AG08396 (cell line): ENCODE data around the gene GAMT.

Source experiments
- DNase-seq: peaks from one replicate; pipeline ENCODE4 v3.0.0; 2012; ENCODE audit warnings: low spot score, mixed read lengths

The GAMT gene

DNA sequence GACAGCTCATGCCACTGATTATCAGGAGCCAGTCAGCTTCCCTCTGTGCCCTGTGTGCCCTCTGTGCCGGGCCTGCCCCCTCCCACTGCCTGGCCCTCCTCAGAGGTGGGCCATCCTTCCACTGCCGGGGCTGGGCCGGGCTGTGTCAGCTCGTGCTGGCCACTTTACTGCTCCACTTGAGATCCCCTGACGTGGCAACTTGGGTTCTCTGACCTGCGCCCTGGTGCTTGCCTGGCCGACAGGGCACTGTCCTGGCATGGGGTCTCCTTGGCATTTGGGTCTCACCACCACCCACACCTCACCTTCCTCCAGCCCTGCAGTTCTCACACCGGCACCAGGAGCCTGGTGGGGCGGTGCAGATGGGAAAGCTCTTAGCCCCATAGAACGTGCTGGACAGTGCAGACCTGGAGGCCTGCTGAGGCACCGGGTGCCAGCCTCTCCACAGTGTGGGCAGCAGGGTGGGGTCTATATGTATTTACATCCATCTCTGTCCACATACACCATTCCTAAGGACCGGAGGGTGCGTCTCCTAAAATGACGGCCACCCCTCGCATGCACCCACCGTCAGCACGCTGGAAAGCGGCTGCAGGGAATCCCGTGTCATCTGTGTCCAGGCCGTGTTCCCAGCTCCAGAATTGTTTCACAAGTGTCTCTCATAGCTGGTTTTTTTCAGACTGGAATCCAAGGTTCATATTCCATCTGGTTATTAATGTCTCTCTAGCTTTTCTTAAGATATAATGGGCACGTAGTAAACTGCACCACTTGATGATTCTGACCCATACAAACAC, 17.8 kb upstream of the GAMT start:
- DNase-seq = no peak

DNA sequence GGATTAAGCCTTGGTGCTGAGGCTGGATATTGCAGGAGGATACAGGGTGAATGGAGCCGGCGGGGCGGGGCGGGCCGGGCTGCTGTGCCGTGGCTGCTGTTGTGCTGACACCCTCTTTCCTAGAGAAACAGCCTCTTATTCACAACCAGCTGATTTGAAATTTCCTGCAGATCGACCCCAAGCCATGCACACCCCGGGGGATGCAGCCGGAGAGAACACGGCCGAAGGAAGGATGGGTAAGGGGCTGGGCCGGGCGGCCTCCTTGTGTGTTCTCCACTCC, 17.1 kb upstream of the GAMT start:
- no peak for DNase-seq

DNA sequence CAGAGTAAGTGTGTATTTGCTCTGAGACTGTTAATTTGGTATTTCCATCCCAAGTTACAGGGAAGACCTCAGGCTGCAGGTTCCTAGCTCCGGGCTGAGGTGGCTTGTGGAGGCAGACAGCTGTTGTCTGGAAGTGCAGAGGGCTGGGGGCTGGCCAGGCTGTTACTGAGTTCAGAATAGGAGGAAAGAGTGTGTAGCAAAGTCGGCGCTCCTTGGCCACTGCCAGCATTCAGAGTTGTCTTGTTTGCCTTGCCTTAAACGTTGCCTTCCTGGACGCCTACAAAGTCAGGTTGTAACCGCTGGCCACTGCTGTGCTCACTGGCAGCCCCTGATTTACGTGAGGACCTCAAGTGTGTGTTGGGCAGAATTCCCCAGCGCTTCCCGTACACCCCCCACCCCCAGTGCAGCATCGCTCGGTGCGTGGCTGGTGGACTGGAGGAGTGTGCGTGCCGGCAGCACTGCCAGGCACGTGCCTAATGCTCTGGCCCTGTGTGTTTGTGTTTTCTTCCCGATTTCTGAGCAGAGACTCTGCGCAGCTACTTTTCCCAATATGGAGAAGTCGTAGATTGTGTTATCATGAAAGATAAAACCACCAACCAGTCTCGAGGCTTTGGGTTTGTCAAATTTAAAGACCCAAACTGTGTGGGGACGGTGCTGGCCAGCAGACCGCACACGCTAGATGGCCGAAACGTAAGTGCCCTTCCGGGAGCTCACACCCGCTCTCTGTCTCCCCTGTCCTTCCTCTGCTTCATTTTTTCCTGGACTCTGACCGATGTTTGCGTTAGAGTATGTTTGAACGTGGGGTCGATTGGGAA, 16.5 kb upstream of the GAMT start:
- DNase-seq = no peak

DNA sequence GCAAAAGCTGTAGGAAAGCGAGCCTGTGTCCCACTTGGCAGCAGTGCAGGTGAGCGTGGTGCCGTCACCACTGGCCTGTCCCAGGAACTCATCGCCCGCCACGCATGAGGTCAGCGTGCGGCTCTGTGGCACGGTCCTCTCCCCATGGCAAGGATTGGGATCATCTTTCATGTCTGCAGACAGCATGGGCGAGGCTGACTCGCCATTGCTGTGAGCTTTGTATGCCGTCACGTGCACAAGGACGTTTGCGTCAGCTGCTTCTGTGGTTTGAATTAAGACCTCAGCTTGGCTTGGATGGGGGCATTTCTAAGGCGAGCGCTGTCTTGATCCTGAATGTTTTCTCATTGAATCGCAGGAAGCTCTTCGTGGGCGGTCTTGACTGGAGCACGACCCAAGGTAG, 15.8 kb upstream of the GAMT start:
- DNase-seq = no peak

DNA sequence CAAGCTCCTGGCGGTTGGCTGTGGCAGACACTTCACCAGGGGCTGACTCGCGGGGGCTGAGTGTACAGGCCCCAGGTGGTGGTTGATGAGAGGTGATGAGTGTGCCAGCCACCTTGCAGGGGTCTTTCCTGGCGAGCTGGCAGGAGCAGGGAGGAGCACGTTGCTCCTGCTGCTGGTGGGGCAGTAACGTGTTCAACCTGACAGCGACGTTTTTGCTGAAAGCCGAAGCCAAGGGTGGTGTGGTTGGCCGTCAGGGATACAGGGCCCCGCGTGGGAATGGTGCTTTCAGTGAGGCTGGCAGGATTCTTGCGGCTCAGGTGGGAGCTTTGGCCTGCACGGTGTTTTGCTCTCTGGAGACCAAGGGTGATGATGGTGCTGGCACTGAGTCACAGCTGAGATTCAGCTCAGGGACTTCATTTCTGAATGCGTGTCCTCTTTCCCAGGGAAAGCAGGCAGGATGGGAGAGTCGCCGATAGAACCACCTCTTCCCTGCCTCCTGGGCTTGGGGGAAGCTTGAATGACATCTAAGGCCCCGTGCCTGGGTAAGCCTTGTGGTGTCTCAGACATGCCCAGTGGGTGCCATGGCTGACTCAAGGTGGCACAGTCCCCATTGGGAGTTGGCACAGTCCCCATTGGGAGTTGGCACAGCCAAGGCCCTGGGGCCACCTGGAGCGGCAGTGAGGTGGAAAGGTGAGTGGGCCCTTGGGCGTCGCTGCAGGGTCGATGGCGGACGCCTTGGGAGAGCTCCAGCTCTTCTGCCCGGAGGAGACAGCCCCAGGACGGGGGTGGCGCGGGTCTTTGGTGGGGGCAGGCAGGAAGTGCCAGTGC, 14.9 kb upstream of the GAMT start:
- DNase-seq = no peak

DNA sequence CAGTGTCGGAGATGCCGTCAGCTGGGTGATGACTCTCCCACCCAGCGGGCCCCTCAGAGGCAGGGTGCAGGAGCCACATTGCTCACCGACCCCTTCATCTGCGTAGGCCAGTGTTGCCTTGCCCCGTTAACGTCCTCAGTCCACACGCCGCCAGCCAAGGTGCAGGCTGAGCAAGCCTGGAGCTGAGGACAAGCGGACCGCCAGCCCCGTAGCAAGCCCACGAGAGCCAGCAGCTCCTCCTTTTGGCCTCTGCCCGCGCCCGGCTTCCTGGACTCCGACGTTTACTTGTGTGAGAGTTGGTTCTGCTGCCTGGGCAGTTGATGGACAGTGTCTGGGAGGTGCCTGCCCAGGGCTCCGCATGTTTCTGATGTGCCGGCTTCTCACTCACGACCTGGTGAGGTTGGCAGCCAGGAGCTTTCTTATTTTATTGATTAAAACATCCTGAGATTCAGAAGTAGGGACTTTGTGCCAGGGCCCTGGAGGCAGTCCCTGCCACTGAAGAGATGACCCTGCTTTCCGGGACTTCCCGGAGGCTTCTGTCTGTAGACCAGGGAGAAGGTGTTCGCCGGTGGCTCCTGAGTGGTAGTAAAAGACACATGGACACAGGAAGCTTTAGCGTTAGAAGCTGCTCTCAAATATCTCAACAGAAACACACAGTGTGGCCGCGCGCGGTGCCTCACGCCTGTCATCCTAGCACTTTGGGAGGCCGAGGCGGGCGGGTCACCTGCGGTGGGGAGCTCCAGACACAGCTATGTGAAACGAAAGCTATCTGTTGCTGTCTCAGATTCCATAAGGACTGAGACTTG, 11.9 kb upstream of the GAMT start:
- DNase-seq = no peak

- DNase-seq = no peak
Observed at GRCh38 chr19:1412323-1412923, 11.1 kb upstream of the GAMT start.

DNA sequence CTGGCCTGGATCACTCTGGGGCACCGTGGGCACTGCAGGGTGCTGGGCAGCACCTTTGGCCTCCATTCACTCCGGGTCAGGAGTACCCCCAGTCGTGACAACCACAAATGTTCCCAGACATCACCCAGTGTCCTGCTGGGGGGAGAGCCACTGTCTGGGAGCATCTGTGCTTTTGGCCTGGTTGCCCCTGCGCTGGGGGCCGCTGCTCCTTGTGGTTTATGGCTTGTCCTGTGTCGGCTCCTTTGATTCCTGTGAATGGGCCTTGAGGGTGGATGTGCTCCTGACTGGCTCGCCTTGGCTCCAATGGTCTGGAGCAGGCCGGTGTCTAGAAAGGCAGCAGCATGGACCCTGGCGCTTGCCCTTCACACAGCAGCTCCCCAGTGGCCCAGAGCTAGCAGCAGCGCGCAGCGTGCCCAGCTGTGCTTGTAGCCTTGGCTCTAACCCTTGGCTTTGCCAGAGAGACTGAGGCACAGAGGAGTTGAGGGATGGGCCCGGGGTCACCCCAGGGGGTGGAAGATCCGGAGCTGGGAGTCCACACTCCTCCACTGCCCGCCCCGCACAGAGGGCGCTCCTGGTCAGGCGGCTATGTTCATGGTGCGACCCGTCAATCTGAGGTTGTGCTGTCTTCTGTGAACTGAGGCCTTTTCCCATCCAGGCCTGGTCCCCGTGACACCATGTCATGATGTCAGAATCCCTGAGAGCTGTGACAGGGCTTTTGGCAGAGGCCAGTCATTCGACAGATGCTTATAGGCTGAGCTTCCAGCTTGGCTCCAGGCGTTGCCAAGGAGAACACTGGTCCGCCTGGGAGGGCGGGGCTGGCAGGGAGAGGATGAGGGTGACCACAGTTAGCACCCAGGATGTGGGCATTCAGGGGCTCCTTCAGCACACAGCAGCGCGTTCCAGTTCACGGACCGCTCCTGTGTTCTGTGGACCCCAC, 10.2 kb upstream of the GAMT start:
- DNase-seq = peak; percentile 82

GRCh38 chr19:1410789-1411188, 9.4 kb upstream of the GAMT start:
- DNase-seq = no peak

GRCh38 chr19:1410136-1410786, 8.9 kb upstream of the GAMT start:
- DNase-seq = no peak

DNA sequence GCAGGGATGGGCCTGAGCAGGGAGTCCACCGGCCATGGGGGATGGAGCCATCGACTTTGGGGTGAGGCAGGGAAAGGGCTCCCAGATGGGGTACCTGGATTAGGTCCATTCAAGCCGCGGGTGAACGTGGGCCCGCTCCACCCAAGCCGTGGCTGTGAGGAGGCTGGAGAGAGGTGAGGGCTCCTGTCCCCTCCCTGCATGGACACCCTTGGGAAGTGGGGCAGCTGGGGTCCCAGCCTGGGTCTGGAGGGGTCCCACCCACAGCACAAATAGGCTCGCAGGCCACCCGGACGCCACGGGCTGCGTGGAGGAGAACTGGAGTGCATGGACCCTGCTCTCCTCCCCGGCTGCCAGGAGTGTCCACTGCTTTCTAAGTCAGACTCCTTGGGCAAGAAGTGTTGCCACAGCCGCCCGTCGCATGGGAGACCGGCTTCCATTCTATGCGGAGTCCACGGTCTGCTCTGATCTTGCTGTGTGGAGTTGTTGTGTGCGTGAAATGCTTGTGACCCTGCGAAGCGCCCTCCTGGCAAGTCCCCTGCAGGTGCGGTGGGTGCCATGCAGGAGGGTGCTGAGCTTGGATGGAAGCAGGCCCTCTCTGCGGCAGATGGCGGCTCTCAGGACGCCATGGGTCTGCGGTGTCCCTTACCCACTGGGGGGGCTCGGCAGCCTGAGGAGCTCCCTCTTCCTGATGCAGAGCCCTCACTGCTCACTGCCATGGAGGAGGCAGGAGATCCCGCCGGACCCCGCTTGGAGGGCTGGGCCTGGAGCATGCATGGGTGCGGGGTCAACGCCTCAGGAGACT, 8.1 kb upstream of the GAMT start:
- no peak for DNase-seq

DNA sequence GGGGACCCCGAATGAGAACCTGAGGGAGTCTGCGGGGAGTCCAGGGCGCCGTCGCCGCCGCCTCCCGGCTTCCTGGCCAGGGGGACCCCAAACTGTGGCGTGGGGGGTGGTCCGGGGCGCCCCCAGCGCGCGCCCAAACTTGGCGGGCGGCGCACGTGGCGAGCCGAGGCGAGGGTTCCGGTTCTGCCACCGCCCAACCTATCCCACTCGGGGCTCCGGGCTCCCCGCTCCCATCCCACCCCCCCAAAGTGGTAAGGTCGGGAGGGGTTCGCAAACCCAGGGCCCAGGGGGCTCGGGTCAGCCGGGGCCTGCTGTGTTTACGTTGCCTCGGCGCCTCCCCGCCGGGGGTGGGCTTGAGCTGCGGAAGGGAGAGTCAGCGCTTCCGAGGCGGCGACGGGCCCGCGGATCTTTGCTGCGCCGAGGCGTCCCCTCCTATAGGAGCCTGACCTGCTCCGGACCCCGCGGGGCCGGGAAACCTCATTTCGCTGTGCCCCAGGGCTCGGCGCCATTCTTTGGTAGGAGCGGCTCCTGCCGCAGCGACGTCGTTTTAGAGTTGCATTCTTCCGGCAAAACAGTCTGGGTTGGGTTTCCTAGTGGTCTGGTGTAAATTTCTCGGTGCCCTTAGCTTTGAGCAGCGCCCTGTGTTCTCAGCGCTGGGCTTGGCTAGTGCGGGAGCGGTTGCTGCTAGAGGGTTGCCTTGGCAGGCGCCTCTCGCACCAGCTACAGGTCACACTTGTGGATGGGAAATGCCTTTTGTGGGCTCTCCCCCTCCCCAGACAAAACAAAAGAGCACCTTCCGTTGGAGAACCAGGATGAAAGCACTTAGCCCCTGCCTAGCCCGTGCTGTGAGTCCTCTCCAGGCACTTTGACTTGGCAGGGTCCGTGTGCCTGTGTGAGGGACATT, 7.2 kb upstream of the GAMT start:
- DNase-seq = peak; percentile 55

DNA sequence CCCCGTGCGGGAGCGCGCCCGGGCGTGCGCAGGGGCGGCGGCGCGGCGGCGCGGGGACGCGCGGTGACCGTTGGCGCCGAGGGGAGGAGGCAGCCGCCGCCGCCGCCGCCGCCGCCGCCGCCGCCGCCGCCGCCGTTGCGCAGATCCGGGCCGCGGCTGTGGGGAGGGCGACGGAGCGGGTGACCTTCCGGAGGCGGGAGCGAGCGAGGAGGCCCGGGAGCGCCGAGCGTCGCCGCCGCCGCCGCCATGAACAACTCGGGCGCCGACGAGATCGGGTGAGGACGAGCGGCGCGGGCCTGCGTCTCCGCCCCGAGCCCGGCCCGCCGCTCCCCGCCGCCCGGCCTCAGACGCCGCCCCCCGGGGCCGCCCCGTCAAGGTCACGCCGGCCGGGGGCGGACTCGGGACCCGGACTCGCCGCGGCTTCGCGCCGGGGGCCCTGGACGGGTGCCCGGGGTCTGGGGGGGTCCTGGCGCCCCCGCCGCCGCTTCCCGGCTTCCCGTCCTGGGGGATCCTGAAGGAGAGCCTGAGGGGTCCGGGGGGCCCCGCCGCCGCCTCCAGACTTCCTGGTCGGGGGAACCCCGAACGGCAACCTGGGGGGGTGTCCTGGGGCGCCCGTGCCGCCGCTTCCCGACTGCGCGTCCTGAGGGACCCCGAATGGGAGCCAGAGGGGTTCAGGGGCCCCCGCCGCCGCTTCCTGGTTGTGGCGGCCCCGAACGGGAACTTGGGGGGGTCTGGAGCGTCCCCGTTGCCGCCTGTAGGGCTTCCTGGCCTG, 6.4 kb upstream of the GAMT start, which contains the start of gene DAZAP1:
TSS of gene DAZAP1 (plus strand) at position 59 of the 772 bp plus-strand sequence. CDS start at position 247, 188 bp downstream.
- DNase-seq = no peak

DNA sequence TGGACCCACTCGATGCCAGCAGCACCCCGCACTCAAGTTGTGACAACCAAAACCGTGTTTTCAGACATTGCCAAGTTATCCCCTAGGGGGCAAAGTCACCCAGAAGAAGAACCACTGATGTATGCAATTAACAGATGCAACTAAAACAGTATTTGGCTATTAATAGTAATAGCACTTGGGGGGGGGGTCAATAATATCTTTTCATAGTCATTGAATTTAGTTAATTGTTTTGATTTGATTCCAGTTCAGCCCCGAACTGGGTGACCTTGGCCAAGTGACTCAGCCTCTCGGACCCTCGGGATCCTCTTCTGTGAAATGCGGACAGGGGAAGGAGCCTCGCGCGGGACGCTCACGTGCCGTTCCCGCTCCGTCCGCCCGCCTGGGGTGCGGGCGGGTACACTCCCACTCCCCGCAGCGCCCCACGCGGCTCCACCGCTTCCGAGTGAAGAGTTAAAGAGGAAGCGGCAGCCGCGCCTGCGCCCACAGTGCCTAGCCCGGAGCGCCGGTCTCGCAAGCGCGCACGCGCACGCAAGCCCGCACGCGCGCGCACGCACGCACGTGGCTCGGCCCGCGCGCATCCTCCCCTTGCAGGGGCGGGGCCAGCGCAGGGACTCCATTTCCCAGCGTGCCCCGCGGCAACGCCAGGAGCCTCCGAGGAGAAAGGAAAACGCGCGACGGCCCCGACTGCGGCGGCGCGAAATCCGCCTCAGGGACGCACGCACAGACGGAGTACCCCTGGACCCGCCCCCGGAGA, 5.6 kb upstream of the GAMT start:
- DNase-seq = peak; percentile 98

GRCh38 chr19:1402411-1403070, 1.2 kb upstream of the GAMT start:
- DNase-seq = no peak

DNA sequence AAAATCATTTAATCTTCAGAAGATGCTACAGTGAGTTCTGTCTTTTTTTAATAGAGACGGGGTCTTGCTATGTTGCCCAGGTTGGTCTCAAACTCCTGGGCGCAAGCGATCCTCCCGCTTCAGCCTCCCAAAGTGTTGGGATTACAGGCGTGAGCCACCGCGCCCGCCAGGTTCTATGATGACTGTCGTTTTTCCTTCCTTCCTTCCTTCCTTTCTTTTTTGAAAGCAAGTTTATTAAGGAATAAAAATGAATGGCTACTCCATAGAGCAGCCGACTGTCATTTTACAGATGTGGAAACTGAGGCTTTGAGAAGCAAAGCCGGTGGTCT, 511 bp upstream of the GAMT start:
- DNase-seq = no peak
